ENCODE results near the gene GJC1. TPM values are rescaled to one million over a fixed set of nuclear protein-coding genes. Genes with fewer than 3 reads are reported as not detected.

GJC1 gene
- total and polyA plus RNA-seq, 9 of the 15 experiments (the other 6 are each of a cell fraction or from before 2014, with no cell fraction given), result 0.04 to 1.4 (median 0.18) TPM; not detected in 1

DNA sequence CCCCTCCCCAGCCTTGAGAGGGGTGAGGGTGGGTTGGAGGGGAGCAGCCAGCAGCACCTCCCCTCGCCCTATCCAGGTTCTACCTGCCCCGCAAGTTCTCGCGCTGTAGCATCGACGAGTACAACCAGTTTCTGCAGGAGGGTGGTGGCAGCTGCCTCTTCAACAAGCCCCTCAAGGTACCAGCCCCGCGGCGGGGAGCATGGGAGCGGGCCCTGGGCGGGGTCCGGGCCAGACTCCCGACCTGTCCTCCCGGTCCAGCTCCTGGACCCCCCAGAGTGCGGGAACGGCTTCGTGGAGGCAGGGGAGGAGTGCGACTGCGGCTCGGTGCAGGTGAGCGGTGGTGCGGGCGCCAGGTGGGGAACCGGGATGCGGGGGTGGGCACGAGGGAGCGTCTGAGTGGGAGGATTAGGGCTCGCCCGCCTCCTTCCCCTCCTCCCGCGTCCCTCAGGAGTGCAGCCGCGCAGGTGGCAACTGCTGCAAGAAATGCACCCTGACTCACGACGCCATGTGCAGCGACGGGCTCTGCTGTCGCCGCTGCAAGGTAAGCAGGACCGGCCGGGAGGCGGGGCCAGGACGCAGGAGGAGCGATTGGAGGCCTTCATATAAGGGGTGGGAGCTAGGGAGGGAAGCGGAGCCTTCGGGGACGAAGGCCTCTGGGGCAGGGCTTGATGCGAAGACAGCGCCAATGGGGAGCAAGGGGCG, 54.8 kb downstream of the GJC1 start (continued):
- no peak for TF ChIP-seq ZNF280A (IDR thresholded peaks at IDR 0.05; ENCODE audit: low read depth, partially characterized antibody)
- TF ChIP-seq RAD21 (CRISPR knock-in tag; conservative IDR thresholded peaks at IDR 0.05 in 1 of 2, IDR thresholded peaks at IDR 0.05 in 1 of 2), result no peak
- TF ChIP-seq NCOA4 (IDR thresholded peaks at IDR 0.05; ENCODE audit: partially characterized antibody), result no peak
- TF ChIP-seq ETV5 (CRISPR knock-in tag; IDR thresholded peaks at IDR 0.05; ENCODE audit: low read depth), result no peak
- TF ChIP-seq DMBX1 (CRISPR knock-in tag; IDR thresholded peaks at IDR 0.05; ENCODE audit: borderline replicate concordance), result no peak
- TF ChIP-seq KAT2B (IDR thresholded peaks at IDR 0.05; ENCODE audit: low read depth, low read length), result no peak
- TF ChIP-seq RAD51 (IDR thresholded peaks at IDR 0.05; ENCODE audit: borderline replicate concordance, low read depth), result 0 out of 2 replicates have a peak, but pooled peaks have one; percentile 10
- no peak for TF ChIP-seq ZNF143 (CRISPR knock-in tag; IDR thresholded peaks at IDR 0.05)
- no peak for TF ChIP-seq ZFP91 (CRISPR knock-in tag; IDR thresholded peaks at IDR 0.05)
- TF ChIP-seq CHD4 (IDR thresholded peaks at IDR 0.05; ENCODE audit: insufficient read depth, insufficient replicate concordance, low read depth, low read length, poor library complexity, severe bottlenecking), result no peak
- TF ChIP-seq, protein P1, sequence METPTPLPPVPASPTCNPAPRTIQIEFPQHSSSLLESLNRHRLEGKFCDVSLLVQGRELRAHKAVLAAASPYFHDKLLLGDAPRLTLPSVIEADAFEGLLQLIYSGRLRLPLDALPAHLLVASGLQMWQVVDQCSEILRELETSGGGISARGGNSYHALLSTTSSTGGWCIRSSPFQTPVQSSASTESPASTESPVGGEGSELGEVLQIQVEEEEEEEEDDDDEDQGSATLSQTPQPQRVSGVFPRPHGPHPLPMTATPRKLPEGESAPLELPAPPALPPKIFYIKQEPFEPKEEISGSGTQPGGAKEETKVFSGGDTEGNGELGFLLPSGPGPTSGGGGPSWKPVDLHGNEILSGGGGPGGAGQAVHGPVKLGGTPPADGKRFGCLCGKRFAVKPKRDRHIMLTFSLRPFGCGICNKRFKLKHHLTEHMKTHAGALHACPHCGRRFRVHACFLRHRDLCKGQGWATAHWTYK (CRISPR knock-in tag; IDR thresholded peaks at IDR 0.05), result no peak
- TF ChIP-seq RFX7 (CRISPR knock-in tag; IDR thresholded peaks at IDR 0.05), result no peak
- TF ChIP-seq ZBTB5 (IDR thresholded peaks at IDR 0.05), result no peak
- TF ChIP-seq NR2C1 (IDR thresholded peaks at IDR 0.05), result no peak
- no peak for TF ChIP-seq NR2C1 (tag; IDR thresholded peaks at IDR 0.05)
- TF ChIP-seq TCFL5 (CRISPR knock-in tag; conservative IDR thresholded peaks at IDR 0.05), result no peak
- 0 out of 2 replicates have a peak, but pooled peaks have one; percentile 9 for TF ChIP-seq MECOM (CRISPR knock-in tag; IDR thresholded peaks at IDR 0.05)
- TF ChIP-seq, protein P2, sequence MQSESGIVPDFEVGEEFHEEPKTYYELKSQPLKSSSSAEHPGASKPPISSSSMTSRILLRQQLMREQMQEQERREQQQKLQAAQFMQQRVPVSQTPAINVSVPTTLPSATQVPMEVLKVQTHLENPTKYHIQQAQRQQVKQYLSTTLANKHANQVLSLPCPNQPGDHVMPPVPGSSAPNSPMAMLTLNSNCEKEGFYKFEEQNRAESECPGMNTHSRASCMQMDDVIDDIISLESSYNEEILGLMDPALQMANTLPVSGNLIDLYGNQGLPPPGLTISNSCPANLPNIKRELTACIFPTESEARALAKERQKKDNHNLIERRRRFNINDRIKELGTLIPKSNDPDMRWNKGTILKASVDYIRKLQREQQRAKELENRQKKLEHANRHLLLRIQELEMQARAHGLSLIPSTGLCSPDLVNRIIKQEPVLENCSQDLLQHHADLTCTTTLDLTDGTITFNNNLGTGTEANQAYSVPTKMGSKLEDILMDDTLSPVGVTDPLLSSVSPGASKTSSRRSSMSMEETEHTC (IDR thresholded peaks at IDR 0.05), result no peak
